ENCODE results near the gene ULBP2.

GRCh38 chr6:149929422-149929821 lies 12.4 kb upstream of the ULBP2 start:
- TF ChIP-seq POLR2AphosphoS5 (IDR thresholded peaks at IDR 0.05; ENCODE audit: low read depth, low read length) (no peak), POLR2A (IDR thresholded peaks at IDR 0.05; ENCODE audit: low read depth, low read length) (no peak), SPI1 (IDR thresholded peaks at IDR 0.05; ENCODE audit: low read depth, low read length) (no peak), TAF1 (IDR thresholded peaks at IDR 0.05; ENCODE audit: low read depth, low read length) (no peak)
